SK-N-MC (cell line): ENCODE measurements around the gene CRY2.

ENCODE experiments used
- DNase-seq: peaks from one replicate; pipeline ENCODE4 v3.0.0-alpha.2; 2011; ENCODE audit warnings: low read depth, low spot score
- H3K27ac ChIP-seq: fragments of 200-600 bp; sonication (generic); 2 replicates; pipeline ENCODE4 v1.5.1; 2016; ENCODE audit warnings: mixed run types
- H3K36me3 ChIP-seq: fragments of 200-600 bp; sonication (generic); 2 replicates; pipeline ENCODE4 v1.6.1; 2017; ENCODE audit warnings: antibody characterized with exemption, low read length, mixed read lengths; ENCODE audit not compliant: insufficient read depth
- H3K4me3 ChIP-seq: fragments of 200-600 bp; sonication (generic); 2 replicates; pipeline ENCODE4 v1.5.1; 2016
- H3K9ac ChIP-seq: fragments of 200-600 bp; sonication (generic); 2 replicates; pipeline ENCODE4 v1.8.0; 2017; ENCODE audit warnings: mixed run types, mixed read lengths; ENCODE audit not compliant: insufficient read length
- H3K9me3 ChIP-seq: fragments of 200-600 bp; sonication (generic); 2 replicates; pipeline ENCODE4 v1.6.1; 2017; ENCODE audit warnings: low read depth, mild to moderate bottlenecking, antibody characterized with exemption, low read length, moderate library complexity, mixed read lengths
- EZH2 ChIP-seq: fragments of 200-600 bp; sonication (generic); IDR thresholded peaks from one replicate; pipeline ENCODE4 v1.6.1; 2017; ENCODE audit warnings: antibody characterized with exemption
- FOXP2 ChIP-seq: optimal IDR thresholded peaks from 2 replicates; pipeline ENCODE3; 2011; ENCODE audit warnings: mild to moderate bottlenecking, moderate library complexity; ENCODE audit not compliant: insufficient read depth; ENCODE audit errors: extremely low read length, control extremely low read depth
- POLR2AphosphoS5 ChIP-seq: IDR thresholded peaks from 2 replicates; pipeline ENCODE4 v1.6.1; 2012; ENCODE audit warnings: mild to moderate bottlenecking, low read depth, low read length, borderline replicate concordance

The CRY2 gene

DNA sequence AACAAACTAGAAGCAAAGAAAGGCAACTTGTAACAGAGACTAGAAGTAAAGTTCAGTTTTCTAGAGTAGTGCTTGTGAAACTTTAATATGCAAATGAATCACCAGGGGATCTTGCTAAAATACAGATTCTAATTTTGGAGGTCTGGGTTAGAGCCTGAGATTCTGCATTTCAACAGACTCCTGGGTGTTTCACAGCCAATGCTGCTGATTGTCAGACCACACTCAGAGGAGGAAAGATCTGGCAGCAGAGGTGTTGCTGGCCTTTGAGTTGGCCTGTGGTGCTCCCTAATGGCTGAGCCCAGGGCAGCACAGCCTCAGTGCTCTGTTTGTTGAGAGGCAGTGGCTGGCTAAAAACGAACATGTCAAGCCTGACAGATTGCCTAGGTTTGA, 5.4 kb downstream of the CRY2 start:
- Histone ChIP-seq H3K36me3 (peaks cover 11% of the 10 kb centered on the region; the same call in 1 of the 2 replicates), H3K4me3 (peak overlapping the region; percentile 31; the same call in 1 of the 2 replicates), H3K9me3 (no peaks in the 10 kb centered on the region), H3K9ac (no peak overlapping the region), H3K27ac (0 out of 2 replicates have a peak overlapping the region, but pooled peaks have one; percentile 1)
- TF ChIP-seq EZH2 (no peak), FOXP2 (no peak), POLR2AphosphoS5 (no peak)
- DNase-seq, result no peak

DNA sequence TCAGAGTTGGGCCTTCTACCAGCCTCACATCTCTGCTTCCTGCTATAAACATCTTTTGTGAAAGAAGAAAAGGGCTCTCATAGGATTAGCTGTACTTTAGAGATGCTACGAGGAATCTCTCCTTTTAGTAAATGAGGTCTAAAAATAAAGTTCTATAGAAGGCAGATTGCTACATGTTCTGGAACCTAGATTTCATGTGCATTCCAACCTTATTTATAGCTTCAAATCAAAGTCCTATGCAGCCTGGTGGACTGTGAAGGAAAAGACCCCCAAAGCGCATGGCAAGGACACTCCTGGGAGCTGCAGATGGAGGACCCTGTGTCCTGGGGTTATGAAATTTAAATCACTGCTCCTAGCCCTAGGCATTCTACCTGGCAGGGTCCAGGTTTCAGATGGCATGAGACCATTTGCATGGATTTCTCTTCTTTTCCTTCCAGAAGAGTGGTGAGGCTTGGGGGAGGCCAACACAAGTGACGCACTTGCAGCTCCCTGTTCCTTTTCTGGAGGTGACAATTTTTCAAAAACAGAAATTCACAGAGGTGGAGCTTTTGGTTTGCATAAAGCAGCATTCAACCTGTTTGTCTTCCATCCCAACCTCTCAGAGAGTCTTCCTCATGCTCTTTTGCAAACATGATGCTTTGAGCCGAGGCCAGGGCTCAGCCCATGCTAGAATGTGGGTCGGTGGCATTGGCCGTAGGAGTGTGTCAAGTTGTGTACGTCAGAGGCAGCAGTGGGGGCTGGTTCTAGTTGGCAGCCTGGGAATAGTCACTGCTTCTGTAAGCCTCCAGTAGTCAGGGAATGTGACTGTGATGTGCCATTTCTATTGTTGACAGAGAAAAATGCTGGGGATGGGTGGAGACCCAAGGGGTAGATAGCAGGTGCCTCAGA, 6.3 kb downstream of the CRY2 start:
- no peak overlapping the region for H3K9ac ChIP-seq
- no peaks in the 10 kb centered on the region for H3K9me3 ChIP-seq
- H3K4me3 ChIP-seq, result no peak overlapping the region
- no peak for DNase-seq
- no peak overlapping the region for H3K27ac ChIP-seq
- no peak for TF ChIP-seq FOXP2
- TF ChIP-seq POLR2AphosphoS5, result no peak
- no peak for TF ChIP-seq EZH2
- H3K36me3 ChIP-seq, result peaks cover 13% of the 10 kb centered on the region; the same call in 1 of the 2 replicates

DNA sequence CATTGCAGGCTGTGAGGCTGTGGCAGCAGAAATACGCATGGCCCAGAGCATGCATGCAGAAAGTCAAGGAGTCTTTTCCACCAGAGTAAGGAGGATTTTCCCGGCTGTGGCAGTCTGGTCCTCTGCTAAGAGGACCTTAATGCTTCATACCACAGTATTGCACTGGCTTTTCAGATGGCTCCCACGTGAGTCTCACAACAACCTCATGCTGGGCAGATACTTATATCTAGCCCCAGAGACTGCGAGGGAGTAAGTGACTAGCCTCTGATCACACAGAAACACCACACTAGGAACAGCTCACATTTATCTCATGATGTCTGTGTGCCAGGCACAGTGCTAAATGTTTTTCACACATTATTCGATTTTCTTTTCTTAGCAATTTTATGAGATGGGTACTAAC, 8.0 kb downstream of the CRY2 start:
- H3K36me3 ChIP-seq, result peaks cover 13% of the 10 kb centered on the region; the same call in 1 of the 2 replicates
- H3K4me3 ChIP-seq, result no peak overlapping the region; the same call in 1 of the 2 replicates
- H3K9me3 ChIP-seq, result no peaks in the 10 kb centered on the region

DNA sequence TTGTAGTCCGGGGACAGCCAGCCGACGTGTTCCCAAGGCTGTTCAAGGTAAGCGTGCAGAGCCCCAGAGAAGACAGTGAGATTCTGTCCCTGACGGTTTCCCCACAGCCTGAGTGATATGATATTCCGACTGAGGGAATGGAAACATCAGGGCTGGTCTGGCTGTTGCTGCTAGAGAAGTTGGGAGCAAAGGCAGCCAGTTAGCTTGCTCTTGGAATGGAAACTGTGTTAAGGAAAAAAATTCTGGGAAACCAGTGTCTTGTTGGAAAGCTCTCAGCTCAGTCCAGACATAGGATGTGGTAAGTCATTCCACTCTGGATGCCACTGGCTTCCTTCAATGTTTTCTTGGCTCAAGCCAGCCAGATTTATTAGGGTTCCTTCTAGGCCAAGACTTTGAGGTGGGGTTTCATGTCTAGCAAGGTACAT, 8.8 kb downstream of the CRY2 start:
- Histone ChIP-seq H3K9ac (no peak overlapping the region), H3K27ac (no peak overlapping the region), H3K9me3 (no peaks in the 10 kb centered on the region), H3K4me3 (no peak overlapping the region), H3K36me3 (peaks cover 20% of the 10 kb centered on the region)
- TF ChIP-seq EZH2 (no peak), POLR2AphosphoS5 (no peak), FOXP2 (no peak)
- DNase-seq, result no peak

More for the DNA sequence above, 8.0 kb downstream of the CRY2 start:
- H3K27ac ChIP-seq, result peak overlapping the region; percentile 29; the same call in 1 of the 2 replicates
- no peak overlapping the region for H3K9ac ChIP-seq
- no peak for DNase-seq
- TF ChIP-seq POLR2AphosphoS5 (no peak), EZH2 (no peak), FOXP2 (no peak)

DNA sequence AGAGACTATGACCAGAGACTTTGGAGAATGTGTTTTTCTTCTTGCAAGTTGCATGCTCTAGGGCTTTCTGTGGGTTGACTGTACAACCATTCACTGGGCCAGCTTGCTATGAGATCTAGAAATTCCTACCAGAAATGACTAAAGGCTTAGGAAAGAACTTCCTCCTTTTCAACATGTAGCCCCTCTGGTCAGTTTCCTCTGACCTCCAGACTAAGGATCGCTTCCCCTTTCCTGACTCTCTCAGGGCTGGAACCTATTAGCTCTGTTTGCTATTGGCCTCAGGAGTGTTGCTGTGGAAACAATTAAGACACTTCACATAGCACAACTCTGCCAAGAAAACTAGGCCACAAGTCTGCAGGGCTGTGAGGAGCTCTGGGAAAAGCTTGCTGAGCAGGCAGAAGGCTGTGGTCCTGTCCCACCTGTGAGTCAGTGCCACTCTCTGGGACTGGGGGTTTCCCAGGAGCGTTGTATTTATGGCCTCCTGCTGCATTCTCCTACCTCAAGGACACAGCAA, 10.7 kb downstream of the CRY2 start:
- H3K9ac ChIP-seq, result no peak overlapping the region
- TF ChIP-seq EZH2, result no peak
- no peak for TF ChIP-seq FOXP2
- no peak for TF ChIP-seq POLR2AphosphoS5
- H3K27ac ChIP-seq, result peak overlapping the region; percentile 51; the same call in 1 of the 2 replicates
- H3K36me3 ChIP-seq, result peaks cover 39% of the 10 kb centered on the region
- peak overlapping the region; percentile 24; the same call in 1 of the 2 replicates for H3K4me3 ChIP-seq
- DNase-seq, result no peak
- no peaks in the 10 kb centered on the region for H3K9me3 ChIP-seq

DNA sequence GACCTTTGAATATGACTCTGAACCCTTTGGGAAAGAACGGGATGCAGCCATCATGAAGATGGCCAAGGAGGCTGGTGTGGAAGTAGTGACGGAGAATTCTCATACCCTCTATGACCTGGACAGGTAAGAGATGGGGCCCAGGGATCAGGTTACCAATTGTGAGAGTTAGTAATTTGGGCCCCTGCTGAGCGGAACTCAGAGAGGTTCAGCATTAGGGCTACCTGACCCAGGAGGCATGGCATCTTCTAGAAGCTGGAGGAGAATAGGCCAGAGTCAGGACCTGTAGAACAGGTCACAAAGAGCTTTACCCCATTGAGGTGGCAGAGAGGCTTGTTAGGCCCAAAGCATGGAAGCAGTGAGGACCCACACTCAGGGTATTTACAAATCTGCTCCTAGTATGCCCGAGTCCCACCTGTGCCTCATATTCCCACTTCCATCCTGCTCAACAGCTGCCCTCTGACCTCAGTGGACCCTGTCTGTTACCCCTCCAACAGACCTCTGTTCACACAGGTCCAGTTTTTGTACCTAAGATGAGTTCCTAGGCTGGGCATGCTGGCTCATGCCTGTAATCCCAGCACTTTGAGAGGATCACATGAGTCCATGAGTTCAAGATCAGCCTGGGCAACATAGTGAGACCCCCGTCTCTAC, 11.6 kb downstream of the CRY2 start:
- Histone ChIP-seq H3K36me3 (peaks cover 47% of the 10 kb centered on the region), H3K9me3 (no peaks in the 10 kb centered on the region), H3K27ac (peak overlapping the region; percentile 60), H3K9ac (no peak overlapping the region), H3K4me3 (no peak overlapping the region)
- no peak for DNase-seq
- no peak for TF ChIP-seq EZH2
- no peak for TF ChIP-seq FOXP2
- TF ChIP-seq POLR2AphosphoS5, result no peak

DNA sequence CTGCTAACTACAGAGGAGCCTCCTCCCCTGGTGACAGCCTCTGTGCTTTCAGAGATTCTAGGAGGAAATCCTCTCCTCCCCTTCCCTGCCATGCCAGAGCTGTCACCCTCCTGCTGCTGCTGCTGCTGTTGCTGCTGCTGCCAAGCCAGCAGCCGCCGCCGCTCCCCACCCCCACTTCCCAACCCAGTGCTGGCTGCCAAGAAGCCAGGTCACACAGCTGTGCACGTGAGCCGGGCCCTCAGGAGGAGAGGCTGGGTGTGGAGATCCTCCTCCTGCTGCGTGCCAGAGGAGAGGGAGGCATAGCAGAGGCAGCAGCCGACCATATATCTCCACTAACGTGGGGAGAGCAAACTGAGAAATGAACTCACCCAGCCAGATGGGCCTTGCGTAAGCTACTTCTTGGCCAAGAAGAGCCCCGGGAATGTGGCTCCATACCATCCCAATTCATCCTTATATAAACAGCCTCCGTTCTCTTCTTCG, 12.4 kb downstream of the CRY2 start:
- Histone ChIP-seq H3K36me3 (peaks cover 49% of the 10 kb centered on the region), H3K9ac (no peak overlapping the region), H3K4me3 (no peak overlapping the region), H3K27ac (peak overlapping the region; percentile 60), H3K9me3 (no peaks in the 10 kb centered on the region)
- no peak for DNase-seq
- TF ChIP-seq EZH2 (no peak), FOXP2 (peak; percentile 57), POLR2AphosphoS5 (no peak)

DNA sequence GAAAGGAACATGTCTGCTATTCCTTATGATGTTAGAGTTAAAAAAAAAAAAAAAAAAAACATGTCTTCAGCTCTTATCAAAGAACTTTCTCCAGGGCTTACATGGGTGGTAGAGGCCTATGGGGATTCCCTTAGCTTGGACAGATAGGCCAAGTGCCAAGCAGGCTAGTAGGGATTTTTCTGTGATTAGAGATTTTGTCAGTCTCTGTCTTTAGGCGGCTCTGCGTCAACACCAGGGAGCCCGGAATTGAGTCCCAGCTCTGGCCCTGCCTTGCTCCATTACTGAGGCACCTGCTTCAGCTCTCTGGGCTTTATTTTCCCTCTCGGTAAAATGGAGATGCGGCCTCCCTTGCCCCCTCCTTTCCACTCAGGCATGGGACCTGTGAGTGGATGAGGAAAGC, 13.1 kb downstream of the CRY2 start:
- Histone ChIP-seq H3K9ac (no peak overlapping the region), H3K4me3 (no peak overlapping the region), H3K9me3 (no peaks in the 10 kb centered on the region), H3K36me3 (peaks cover 49% of the 10 kb centered on the region), H3K27ac (peak overlapping the region; percentile 60; the same call in 1 of the 2 replicates)
- no peak for DNase-seq
- TF ChIP-seq EZH2, result no peak
- no peak for TF ChIP-seq POLR2AphosphoS5
- no peak for TF ChIP-seq FOXP2
